HEK293 (cell line): ENCODE data around the gene C12orf42.

Experiments
- CTCF ChIP-seq: fragments of 450-650 bp; formaldehyde crosslinking; IDR thresholded peaks from 2 replicates; pipeline ENCODE4 v1.5.1; 2016; ENCODE audit warnings: missing biosample characterization, missing genetic modification characterization
- SP2 ChIP-seq: fragments of 450-650 bp; formaldehyde crosslinking; IDR thresholded peaks from 2 replicates; pipeline ENCODE4 v1.5.1; 2016; ENCODE audit warnings: missing biosample characterization, missing genetic modification characterization
- ZNF37A ChIP-seq: fragments of 450-650 bp; IDR thresholded peaks from 2 replicates; pipeline ENCODE4 v1.5.1; 2018; ENCODE audit warnings: missing biosample characterization, missing genetic modification characterization
- TF ChIP-seq, protein P1 (sequence below): fragments of 450-650 bp; formaldehyde crosslinking; IDR thresholded peaks from 2 replicates; pipeline ENCODE4 v1.5.1; 2017; ENCODE audit warnings: missing biosample characterization, mild to moderate bottlenecking, missing genetic modification characterization, moderate library complexity

DNA sequence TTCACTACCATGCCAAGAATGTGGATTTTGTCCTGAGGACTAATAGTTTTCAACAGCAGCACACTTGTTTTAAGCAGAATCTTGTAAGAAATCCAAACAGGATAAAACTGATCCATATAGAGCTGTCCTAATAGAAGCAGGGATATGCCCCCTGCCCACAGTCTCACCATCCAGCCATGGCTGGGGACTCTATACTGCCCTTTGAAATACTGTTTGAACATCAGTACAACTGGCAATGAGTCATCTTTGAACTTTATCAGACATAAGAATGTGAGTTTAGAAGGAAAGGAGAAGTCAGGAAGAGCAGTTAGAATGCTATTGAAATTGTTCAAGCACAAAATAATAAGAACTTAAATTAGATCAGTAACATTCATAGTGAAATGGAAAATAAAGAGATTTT, 3.8 kb upstream of the C12orf42 start:
- no peak for TF ChIP-seq CTCF (tag by site-specific recombination)
- TF ChIP-seq, protein P1, sequence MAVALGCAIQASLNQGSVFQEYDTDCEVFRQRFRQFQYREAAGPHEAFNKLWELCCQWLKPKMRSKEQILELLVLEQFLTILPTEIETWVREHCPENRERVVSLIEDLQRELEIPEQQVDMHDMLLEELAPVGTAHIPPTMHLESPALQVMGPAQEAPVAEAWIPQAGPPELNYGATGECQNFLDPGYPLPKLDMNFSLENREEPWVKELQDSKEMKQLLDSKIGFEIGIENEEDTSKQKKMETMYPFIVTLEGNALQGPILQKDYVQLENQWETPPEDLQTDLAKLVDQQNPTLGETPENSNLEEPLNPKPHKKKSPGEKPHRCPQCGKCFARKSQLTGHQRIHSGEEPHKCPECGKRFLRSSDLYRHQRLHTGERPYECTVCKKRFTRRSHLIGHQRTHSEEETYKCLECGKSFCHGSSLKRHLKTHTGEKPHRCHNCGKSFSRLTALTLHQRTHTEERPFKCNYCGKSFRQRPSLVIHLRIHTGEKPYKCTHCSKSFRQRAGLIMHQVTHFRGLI (tag by site-specific recombination) = no peak
- no peak for TF ChIP-seq ZNF37A
- no peak for TF ChIP-seq SP2
